GM21526 (cell line): ENCODE measurements around the gene CCT3.
"Not testable (repeated sequence)": the region's sequence is repeated elsewhere in the genome, so short reads cannot be mapped to it uniquely, and the experiment has no call there.

Experiments
- ATAC-seq: cut with Tn5 transposase; IDR thresholded peaks from one replicate; pipeline ENCODE4 v1.9.1; 2021; ENCODE audit warnings: moderate library complexity; ENCODE audit not compliant: unreplicated experiment, low FRiP score

Gene CCT3

DNA sequence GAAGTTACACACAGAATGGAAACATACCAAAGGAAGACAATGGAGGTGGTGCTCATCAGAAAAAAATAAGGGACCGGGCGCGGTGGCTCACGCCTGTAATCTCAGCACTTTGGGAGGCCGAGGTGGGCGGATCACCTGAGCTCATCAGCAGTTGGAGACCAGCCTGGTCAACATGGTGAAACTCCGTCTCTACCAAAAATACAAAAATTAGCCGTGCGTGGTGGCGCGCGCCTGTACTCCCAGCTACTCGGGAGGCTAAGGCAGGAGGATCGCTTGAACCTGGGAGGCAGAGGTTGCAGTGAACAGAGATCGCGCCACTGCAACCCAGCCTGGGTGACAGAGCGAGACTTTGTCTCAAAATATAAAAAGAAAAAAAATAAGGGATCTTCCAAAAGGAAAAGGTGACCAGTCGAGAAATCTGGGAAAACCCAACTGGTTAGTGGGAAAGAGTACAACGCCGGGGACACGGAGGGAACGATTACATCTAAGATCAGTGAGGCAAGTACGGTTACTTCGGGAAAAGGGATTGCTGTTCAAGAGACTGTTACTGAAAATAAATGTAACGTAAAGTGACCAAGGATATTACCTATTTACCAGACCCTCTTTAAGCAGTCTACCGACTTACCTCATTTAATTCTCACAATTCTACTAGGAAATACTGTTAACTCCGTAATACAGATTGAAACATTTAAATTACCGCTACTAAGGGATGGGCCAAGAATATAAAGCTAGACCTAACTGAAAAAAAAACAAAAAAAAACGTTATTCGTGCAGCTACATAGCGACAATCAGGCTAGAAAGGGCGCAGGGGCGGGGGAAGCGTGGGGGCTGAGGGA is 822 bp downstream of the CCT3 start:
- no peak for ATAC-seq

DNA sequence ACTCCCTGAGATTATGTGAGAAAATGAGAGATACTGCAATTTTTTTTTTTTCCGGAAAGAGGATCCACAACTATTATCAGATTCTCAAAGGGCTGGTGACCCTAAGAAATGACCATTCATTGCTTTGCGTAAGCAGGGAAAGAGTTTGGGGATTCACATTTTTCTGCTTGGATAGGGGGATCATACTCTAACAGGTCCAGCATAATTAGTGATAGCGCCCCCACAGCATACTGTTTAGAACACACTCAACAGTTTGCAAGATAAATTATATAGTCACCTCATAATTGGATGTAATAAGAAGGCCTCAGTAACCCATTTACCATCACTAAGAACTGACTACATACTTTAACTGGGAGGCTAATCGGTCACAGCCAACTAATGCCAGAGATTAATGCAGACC is 1.9 kb downstream of the CCT3 start:
- no peak for ATAC-seq

DNA sequence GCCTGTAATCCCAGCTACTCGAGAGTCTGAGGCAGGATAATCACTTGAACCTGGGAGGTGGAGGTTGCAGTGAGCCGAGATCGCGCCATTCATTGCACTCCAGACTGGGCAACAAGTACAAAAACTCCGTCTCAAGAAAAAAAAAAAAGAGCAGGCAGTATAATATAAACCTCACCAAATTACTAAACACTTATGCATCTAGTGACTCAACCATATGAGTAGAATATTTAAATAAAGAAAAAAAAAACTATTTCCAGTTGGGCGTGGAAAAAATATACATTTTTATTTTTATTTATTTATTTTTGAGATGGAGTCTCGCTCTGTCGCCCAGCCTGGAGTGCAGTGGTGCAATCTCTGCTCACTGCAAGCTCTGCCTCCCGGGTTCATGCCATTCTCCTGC is 14.9 kb downstream of the CCT3 start:
- ATAC-seq: not testable (repeated sequence)

DNA sequence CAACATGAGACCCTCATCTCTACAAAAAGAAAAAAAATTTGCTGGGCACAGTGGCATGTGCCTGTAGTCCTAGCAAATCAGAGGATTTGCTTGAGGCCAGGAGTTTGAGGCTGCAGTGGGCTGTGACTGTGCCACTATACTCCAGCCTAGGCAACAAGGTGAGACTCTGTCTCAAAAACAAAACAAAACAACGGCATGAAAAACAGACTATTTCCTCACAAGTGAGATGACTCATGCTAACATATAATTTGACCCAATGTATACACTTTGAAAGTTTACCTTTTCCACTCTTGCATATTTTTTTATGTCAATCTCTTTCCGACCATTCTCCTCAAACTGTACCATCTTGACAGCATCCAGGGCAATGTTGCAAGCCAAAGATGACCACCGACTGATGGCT is 17.5 kb downstream of the CCT3 start:
- no peak for ATAC-seq

DNA sequence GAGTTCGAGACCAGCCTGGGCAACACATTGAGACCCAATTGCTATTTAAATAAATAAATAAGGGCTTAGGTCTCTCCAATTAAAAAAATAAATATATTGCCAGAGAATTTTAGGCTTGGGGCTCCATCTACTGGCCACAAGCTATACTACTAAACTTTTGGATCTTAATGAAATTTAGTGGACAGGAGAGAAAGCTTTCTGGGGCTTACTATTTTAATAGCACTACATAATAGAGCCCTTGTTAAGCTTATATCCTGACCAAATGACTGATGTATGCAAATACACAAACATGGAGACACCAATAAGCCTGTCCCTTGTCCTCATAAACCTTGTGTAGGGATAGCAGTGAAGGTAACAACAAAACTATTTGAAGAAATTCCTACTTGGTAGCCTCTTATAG is 18.4 kb downstream of the CCT3 start:
- ATAC-seq: no peak

DNA sequence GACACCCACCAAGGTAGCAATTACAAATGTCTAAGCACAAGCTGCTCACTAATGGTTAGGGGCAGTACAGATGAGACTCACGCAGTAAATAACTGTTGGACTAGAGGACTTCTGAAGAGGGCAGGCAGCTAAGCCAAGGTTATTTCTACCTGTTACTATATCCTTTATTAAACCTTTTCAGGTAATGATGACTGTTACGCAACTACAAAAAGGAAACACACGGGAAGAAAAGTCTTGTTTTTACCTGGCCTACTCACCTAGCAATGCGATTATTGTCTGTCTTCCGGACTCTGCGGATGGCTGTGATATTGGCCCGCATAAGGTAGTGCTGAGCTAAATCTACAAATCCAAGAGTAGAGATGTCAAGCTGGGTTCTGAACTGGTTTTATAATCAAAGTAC is 21.2 kb downstream of the CCT3 start:
- ATAC-seq: no peak

DNA sequence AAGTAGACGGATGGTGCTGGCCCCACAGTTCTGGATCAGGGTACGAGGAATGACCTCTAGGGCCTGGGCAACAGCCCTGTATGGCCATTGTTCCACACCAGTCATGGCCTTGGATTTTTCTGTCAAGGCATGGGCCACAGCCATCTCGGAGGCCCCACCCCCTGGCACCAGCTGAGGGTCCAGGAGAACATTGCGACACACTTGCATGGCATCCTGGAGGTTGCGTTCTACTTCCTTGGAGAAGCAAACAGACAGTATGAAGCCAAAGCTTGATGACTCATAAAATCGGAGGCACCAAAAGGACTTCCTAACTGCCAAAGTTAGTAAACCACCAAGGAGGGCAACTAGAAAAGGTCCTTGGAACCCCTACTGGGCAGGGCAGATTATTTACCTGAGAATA is 27.1 kb downstream of the CCT3 start:
- ATAC-seq: no peak

DNA sequence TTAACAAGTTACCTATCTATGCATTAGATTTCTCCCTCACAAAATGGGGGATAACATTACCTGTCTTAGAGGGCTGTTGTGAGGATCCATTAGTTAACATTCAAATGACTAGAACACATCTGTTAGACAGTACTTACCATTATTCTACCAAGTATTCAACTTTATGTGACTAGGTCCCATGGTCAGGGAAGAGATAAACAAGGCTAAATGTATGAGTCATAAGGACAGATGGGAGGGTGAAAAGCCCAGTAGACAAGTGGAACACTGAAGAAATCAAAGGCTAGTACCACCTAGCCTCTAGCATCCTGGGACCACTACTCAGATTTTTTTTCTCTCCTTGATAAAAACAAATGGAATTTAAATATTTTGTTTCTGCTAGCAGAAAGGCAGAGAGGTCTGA is 30.0 kb downstream of the CCT3 start:
- ATAC-seq: no peak

DNA sequence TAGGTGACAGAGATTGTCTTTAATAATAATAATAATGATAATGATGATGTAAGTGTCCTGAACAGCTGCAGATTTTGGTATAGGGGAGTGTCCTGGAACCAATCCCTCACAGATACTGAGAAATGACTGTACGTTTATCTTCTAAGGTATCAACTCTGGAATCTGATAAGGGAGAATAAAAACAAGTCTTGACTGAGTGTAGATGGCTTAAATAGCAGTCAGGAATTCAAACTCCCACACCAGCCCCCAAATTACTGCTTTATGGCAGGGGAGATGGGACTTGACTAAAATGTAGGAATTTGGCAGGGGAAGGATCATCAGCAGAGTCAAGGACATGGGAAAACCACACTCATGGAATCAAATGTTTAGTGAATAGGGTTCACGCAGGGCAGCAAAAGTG is 32.9 kb downstream of the CCT3 start:
- ATAC-seq: no peak

DNA sequence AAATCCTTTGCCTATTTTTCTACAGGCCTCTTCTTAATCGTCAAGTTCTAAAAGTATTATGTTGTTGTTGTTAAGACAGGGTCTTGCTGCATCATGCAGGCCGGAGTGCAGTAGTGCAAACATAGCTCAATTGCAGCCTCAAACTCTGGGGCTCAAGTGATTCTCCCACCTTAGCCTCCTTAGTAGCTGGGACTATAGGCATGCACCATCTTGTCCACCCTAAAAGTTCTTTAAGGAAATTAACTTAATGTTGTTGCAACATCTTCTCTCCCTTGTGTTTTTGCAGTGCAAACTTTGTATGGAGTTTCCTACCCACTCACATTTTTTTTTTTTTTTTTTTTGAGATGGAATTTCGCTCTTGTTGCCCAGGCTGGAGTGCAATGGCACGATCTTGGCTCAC is 34.9 kb downstream of the CCT3 start:
- no peak for ATAC-seq

DNA sequence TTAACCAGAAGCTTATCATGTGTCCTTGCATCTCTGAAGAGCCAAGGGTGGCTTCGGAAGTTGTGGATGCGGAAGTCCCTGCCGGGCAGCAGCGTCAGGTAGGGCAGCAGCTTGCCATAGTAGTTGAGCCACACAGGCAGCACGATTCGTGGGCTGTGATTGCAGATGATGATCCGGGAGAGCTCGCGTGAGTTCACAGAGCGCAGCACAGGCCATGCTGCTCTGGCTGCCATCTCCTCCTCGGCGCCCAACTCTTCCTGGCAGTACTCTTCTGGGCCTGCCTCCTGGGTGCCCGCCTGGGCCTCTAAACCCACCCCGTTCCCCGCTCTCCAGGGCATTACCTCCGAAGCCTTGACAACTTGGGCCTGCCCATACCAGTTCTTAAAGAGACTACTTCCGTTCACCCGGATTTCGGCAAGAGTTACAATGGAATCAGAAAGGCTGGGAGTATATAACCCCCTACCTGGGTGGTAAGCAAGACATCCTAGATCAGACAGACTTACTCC is 39.2 kb downstream of the CCT3 start, which contains the start of gene VHLL:
Gene VHLL (minus strand): TSS at position 456 of the 506 bp plus-strand sequence. CDS start 118 bp downstream, at position 338.
- ATAC-seq: no peak

DNA sequence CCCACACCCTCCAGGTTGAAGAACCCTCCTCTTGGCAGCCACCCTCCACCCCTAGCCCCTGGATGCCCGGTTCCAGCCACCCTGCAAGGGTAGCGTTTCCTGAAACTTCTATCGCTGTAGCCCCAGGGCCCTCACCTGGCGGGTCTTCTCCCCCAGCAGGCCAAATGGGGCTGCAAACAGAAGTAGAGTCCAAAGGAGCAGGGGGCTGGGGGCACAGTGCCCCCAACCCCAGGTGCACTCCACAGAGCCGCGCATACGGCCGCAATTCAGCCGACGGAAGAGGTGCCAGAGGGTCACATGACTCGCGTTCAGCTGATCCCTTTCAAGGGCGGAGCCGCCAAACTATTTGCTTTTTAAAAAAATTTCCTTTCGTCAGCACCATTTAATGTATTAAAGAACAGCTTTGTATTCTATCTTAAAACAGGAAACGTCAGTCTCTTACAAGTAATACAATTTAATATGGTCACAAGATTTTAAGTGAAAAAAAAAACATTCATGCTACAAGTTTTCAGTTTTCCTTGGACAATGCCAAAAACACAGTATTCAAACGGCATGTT is 42.6 kb downstream of the CCT3 start, which contains the start of gene GLMP:
Gene GLMP (minus strand): TSS at position 289 of the 557 bp plus-strand sequence. CDS start 34 bp downstream, at position 255.
- ATAC-seq: no peak

DNA sequence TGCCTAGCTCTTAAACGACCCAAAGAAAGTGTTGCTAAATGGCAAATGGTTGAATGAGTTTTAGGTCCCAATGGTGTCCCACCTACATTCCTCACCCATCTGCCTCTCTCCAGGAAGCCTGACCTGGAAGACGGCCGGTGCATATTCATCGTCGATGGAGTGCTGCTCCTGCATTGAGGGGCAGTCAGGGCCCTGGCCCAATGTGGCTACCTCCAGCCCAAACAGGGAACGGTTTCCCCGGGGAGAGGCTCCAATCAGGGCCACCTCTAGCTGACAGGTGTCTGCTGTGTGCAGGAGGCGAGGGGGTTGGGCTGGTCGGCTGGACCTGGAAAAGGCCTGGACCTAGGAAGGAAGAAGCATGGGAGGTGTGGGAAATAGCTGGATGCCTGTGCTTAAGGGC is 44.2 kb downstream of the CCT3 start:
- no peak for ATAC-seq

DNA sequence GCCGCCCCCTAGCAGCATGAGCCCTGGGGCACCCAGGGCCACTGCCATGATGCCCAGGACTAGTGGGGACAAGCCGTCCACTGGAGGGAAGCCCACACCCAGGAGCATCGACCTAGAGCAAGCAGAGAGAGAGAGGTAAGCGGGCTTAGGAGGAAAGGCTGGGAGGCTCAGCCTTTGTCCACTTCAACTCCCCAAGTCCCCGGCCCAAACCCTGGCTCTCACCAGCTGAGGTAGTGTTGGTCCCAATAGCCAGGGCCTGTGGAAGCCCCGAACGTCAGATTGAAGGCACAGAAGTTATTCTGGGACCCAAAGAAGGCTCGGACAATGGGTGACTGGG is 45.0 kb downstream of the CCT3 start:
- ATAC-seq: no peak

DNA sequence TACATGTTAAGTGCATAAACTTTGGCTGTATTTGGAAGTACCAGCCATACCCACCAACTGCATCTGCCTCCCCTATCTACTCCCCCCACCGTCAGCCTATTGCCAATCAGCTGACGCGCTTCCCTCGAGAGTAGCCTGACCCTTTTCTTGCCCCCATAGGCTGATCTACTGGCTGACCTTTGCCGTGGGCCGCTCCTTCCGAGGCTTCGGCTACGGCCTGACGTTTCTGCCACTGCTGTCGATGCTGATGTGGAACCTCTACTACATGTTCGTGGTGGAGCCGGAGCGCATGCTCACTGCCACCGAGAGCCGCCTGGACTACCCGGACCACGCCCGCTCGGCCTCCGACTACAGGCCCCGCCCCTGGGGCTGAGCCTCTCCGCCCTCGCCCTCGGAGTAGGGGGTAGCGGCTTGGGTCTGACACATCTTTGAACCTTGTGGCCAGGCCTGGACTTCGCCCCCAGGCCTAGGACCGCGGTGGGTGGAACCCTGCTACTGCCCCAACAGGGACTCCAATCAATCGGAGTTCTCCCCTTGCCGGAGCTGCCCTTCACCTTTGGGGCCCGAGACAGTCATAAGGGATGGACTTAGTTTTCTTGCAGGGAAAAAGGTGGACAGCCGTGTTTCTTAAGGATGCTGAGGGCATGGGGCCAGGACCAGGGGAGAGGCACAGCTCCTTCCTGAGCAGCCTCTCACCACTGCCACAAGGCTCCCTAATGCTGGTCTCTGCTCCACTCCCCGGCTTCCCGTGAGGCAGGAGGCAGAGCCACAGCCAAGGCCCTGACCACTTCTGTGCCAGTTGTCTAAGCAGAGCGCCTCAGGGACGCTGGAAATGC is 46.6 kb downstream of the CCT3 start:
- ATAC-seq: no peak

DNA sequence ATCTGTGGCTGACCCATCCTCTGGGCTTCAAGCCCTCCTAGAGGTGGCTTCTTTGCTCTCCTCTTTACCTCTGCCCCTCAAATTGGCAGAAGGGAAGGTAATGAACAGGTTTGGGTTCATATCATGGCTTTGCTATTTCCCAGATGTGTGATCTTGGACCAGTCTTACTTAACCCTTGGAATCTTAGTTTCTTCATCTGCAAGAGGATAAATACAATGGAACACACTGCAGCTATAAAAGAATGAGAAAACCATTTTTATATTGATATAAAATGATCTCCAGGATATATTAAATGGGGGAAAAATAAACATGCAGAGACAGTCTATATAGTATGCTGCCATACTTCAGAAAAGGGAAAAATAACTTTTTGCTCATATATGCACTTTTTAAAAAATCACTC is 48.2 kb downstream of the CCT3 start:
- no peak for ATAC-seq

DNA sequence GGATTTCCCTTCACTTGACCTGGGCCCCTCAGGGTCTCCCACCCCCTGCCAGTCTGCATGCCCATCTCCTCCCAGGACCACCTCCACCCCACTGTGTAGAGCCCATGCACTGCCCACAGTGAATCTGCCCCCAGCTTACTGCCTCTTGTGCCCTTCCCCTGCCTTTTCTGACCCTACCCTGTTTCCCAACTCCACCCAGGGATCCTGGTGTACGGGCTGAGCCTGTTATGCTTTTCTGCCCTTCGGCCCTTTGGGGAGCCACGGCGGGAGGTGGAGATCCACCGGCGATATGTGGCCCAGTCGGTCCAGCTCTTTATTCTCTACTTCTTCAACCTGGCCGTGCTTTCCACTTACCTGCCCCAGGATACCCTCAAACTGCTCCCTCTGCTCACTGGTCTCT is 52.0 kb downstream of the CCT3 start:
- ATAC-seq: no peak

DNA sequence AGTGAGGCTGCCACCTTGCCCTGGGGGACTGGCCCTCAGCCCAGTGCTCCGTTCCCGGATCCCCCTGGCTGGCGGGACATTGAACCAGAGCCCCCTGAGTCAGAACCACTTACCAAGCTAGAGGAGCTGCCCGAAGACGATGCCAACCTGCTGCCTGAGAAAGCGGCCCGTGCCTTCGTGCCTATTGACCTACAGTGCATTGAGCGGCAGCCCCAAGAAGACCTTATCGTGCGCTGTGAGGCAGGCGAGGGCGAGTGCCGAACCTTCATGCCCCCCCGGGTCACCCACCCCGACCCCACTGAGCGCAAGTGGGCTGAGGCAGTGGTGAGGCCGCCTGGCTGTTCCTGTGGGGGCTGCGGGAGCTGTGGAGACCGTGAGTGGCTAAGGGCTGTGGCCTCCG is 52.7 kb downstream of the CCT3 start:
- no peak for ATAC-seq

DNA sequence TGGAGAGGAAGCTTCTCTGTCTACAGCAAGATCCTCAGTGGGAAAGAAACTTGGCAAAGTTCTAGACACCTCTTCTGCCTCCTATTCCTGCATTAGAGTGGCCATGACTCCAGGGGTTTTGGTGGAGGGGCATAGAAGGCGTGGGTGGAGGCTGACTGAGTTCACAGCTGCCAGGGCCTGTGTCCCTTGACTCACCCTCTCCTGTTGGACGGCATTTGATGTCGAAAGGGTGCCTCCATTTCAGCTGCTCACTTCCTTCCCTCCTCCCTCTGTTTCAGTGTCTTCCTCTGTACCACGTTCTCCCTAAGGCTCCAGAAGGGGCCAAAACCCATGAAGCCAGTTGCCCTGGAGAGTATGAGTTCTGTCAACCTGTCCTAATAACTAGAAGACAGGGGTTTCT is 53.3 kb downstream of the CCT3 start:
- no peak for ATAC-seq

DNA sequence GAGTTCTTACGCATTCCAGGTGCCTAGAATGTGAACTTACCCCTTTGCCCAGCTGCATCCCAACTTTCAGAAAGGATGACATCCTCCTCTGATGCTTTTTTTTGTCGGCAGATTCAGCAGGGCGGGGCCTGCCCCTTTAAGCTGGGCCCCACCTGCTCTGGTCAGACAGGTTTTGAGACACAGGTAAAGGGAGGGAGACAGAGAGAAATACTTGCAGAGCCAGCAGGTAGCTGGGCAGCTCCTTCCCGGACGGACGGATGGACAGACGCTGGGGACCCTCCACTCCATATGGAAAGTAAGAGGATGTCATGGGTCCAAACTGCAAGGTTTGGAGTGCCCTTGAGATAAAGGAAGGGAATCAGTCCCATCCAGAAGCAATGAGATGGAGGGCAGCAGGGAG is 54.0 kb downstream of the CCT3 start, which contains the start of gene TMEM79:
Gene TMEM79 (plus strand): TSS at position 214 of the 400 bp plus-strand sequence. CDS start 902 bp downstream, outside the sequence.
- no peak for ATAC-seq

DNA sequence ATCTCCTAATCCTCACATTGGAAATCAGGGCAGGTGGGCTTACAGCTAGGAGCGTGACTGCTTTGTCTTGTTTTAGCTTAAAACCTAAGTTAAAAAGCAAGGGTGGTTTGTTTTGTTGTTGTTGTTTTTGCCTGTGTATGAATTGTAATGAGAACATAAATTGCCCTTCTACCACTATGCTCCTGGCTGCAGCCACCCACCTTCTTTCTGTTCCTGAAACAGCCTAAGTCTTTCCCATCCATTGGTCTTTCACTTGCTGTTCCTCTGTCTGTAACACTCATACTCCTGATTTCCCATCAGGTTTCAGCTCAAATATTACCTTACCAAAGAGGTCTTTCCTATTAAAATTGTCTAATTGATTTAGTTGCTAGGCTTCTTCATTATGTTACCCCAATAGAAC is 54.6 kb downstream of the CCT3 start:
- ATAC-seq: no peak
